Keratinocyte (primary cell): ENCODE data around the gene VAMP1. TPM values are rescaled to one million over a fixed set of nuclear protein-coding genes. Genes with fewer than 3 reads are reported as not detected.

Experiments
- DNase-seq: peaks from one replicate; pipeline ENCODE4 v3.0.0-alpha.2; 2011; ENCODE audit warnings: low read depth, missing footprints, low spot score
- FAIRE-seq: peaks from 2 replicates; lab custom pipeline; 2011; peaks lifted over from hg19 to GRCh38; lab: Jason Lieb, UNC
- H2AFZ ChIP-seq: 2 replicates; pipeline ENCODE4 v1.6.0; 2012; ENCODE audit warnings: low read length, control low read depth, inconsistent platforms; ENCODE audit not compliant: control insufficient read depth
- H3K27ac ChIP-seq: 2 replicates; pipeline ENCODE4 v1.5.1; 2011; ENCODE audit warnings: low read length; ENCODE audit not compliant: control insufficient read depth, insufficient read depth
- H3K27me3 ChIP-seq: 3 replicates; pipeline ENCODE4 v1.6.0; 2011; ENCODE audit warnings: low read length; ENCODE audit not compliant: control insufficient read depth, insufficient read depth; ENCODE audit errors: extremely low read depth
- H3K36me3 ChIP-seq, 2 experiments: 2 replicates in 1 of 2; 3 replicates in 1 of 2; pipeline ENCODE4 v1.5.1; 2011; ENCODE audit warnings: low read length in 2 of 2, mild to moderate bottlenecking in 1 of 2; ENCODE audit not compliant: control insufficient read depth in 2 of 2, insufficient read depth in 2 of 2; ENCODE audit errors: extremely low read depth in 1 of 2
- H3K4me1 ChIP-seq: 3 replicates; pipeline ENCODE4 v1.5.1; 2011; ENCODE audit warnings: low read length; ENCODE audit not compliant: control insufficient read depth, insufficient read depth; ENCODE audit errors: extremely low read depth
- H3K4me2 ChIP-seq: 3 replicates; pipeline ENCODE4 v1.6.0; 2011; ENCODE audit warnings: low read depth, low read length; ENCODE audit not compliant: control insufficient read depth, insufficient read depth; ENCODE audit errors: extremely low read depth
- H3K4me3 ChIP-seq, 3 experiments: fragments of 200-600 bp in 1 of 3; sonication (generic) in 1 of 3; 2 replicates in 2 of 3; 3 replicates in 1 of 3; pipeline ENCODE4 v1.5.1; 2011 to 2016; ENCODE audit warnings: low read length in 3 of 3, mild to moderate bottlenecking in 3 of 3, control low read depth in 2 of 3, inconsistent platforms in 1 of 3, low read depth in 1 of 3, mixed read lengths in 1 of 3, mixed run types in 1 of 3, moderate library complexity in 1 of 3; ENCODE audit not compliant: control insufficient read depth in 2 of 3, insufficient read depth in 2 of 3; ENCODE audit errors: extremely low read depth in 1 of 3
- H3K79me2 ChIP-seq: 2 replicates; pipeline ENCODE4 v1.6.0; 2012; ENCODE audit warnings: low read length; ENCODE audit not compliant: control insufficient read depth, insufficient read depth
- H3K9ac ChIP-seq: 3 replicates; pipeline ENCODE4 v1.6.0; 2011; ENCODE audit warnings: low read length; ENCODE audit not compliant: control insufficient read depth, insufficient read depth; ENCODE audit errors: extremely low read depth
- H3K9me1 ChIP-seq: 3 replicates; pipeline ENCODE4 v1.6.0; 2011; ENCODE audit warnings: low read length; ENCODE audit not compliant: control insufficient read depth, insufficient read depth; ENCODE audit errors: extremely low read depth
- H3K9me3 ChIP-seq: 2 replicates; pipeline ENCODE4 v1.5.1; 2012; ENCODE audit warnings: low read depth, low read length; ENCODE audit not compliant: control insufficient read depth
- H4K20me1 ChIP-seq: 3 replicates; pipeline ENCODE4 v1.6.0; 2011; ENCODE audit warnings: low read length; ENCODE audit not compliant: control insufficient read depth, insufficient read depth; ENCODE audit errors: extremely low read depth
- CTCF ChIP-seq, 3 experiments: IDR thresholded peaks in 1 of 3; conservative IDR thresholded peaks in 1 of 3; optimal IDR thresholded peaks in 1 of 3; 2 replicates in 2 of 3; 3 replicates in 1 of 3; pipeline versions ENCODE3 to v1.5.1; 2011; ENCODE audit warnings: low read length in 3 of 3, mild to moderate bottlenecking in 3 of 3, moderate library complexity in 2 of 3, control low read depth in 1 of 3, inconsistent platforms in 1 of 3; ENCODE audit not compliant: insufficient read depth in 2 of 3; ENCODE audit errors: extremely low read depth in 1 of 3
- EZH2 ChIP-seq: IDR thresholded peaks from one replicate; pipeline ENCODE4 v1.6.1; 2012; ENCODE audit warnings: inconsistent platforms, mild to moderate bottlenecking, low read length, moderate library complexity
- dilution Hi-C: fragments of 300-500 bp; cut with MboI; formaldehyde crosslinking; loops from one replicate; pipeline ENCODE4 v1.7.0; 2020; ENCODE audit warnings: low sequenced_read_pairs; ENCODE audit not compliant: extremely low pct_ligation_motif_present
- polyA plus RNA-seq, 5 experiments: library from polyadenylated mRNA; depleted of rRNA in 3 of 5; stranded (reverse) in 3 of 5; stranded (forward) in 1 of 5; unstranded in 1 of 5; fragments of >200 nt; gene quantifications; 1 replicate in 1 of 5; 2 replicates in 3 of 5; 3 replicates in 1 of 5; pipeline versions ENCODE4 v1.2.1 to v1.2.3, GENCODE V29; 2011 to 2012; ENCODE audit warnings: missing spikeins in 2 of 5, low read depth in 1 of 5, low replicate concordance in 1 of 5

The VAMP1 gene
- polyA plus RNA-seq, 1 donor (not counting 4 experiments of a cell fraction or from before 2014, with no cell fraction given), result 6.7 TPM

GRCh38 chr12:6508087-6508486 lies 37.6 kb upstream of the VAMP1 start:
- Histone ChIP-seq H4K20me1 (no peaks in the 10 kb centered on the region), H3K4me1 (peaks cover 10% of the 10 kb centered on the region), H2AFZ (no peak overlapping the region), H3K4me2 (peak overlapping the region; percentile 71), H3K9me3 (no peaks in the 10 kb centered on the region), H3K79me2 (peaks cover 24% of the 10 kb centered on the region), H3K27me3 (no peaks in the 10 kb centered on the region), H3K9me1 (no peaks in the 10 kb centered on the region), H3K27ac (peak overlapping the region; percentile 30), H3K9ac (no peak overlapping the region), H3K4me3 (no peak overlapping the region), H3K36me3 (peaks cover 9 to 24% of the 10 kb centered on the region in 2 experiments)
- no peak for TF ChIP-seq EZH2
- no peak for TF ChIP-seq CTCF (optimal IDR thresholded peaks at IDR 0.05 in 1 of 3, IDR thresholded peaks at IDR 0.05 in 1 of 3, conservative IDR thresholded peaks at IDR 0.05 in 1 of 3; ENCODE audit: extremely low read depth in 1 of 3, insufficient read depth in 2 of 3, low read length in 3 of 3)
- FAIRE-seq (no peak), DNase-seq (no peak)
- dilution Hi-C loops, result no loop called here

- FAIRE-seq (no peak), DNase-seq (no peak)
- Histone ChIP-seq H3K36me3 (peaks cover 7 to 19% of the 10 kb centered on the region in 2 experiments), H3K4me3 (peak overlapping the region in 2 of 3 experiments; percentile 27 to 35), H3K9me3 (no peaks in the 10 kb centered on the region), H3K79me2 (peaks cover 28% of the 10 kb centered on the region), H4K20me1 (no peaks in the 10 kb centered on the region), H3K27ac (peak overlapping the region; percentile 39), H3K4me1 (peaks cover 10% of the 10 kb centered on the region), H2AFZ (peak overlapping the region; percentile 57), H3K9me1 (no peaks in the 10 kb centered on the region), H3K27me3 (no peaks in the 10 kb centered on the region), H3K4me2 (peak overlapping the region; percentile 71), H3K9ac (peak overlapping the region; percentile 47)
- dilution Hi-C loops, result no loop called here
- TF ChIP-seq CTCF (optimal IDR thresholded peaks at IDR 0.05 in 1 of 3, IDR thresholded peaks at IDR 0.05 in 1 of 3, conservative IDR thresholded peaks at IDR 0.05 in 1 of 3; ENCODE audit: extremely low read depth in 1 of 3, insufficient read depth in 2 of 3, low read length in 3 of 3) (no peak), EZH2 (no peak)
Observed at GRCh38 chr12:6507102-6507998, 36.9 kb upstream of the VAMP1 start.
